Retinal pigment epithelial cell (primary cell): ENCODE results near the gene ERC1.
"Not testable (repeated sequence)": the region's sequence is repeated elsewhere in the genome, so short reads cannot be mapped to it uniquely, and the experiment has no call there.

Source experiments
- DNase-seq: peaks from one replicate; pipeline ENCODE4 v3.0.0-alpha.2; 2010; ENCODE audit warnings: low read depth
- H3K4me3 ChIP-seq: 2 replicates; pipeline ENCODE4 v1.5.1; 2011; ENCODE audit warnings: mild to moderate bottlenecking, low read length, control low read depth, moderate library complexity
- TF ChIP-seq, protein P1 (sequence below): conservative IDR thresholded peaks from 2 replicates; pipeline ENCODE4 v1.5.1; 2011; ENCODE audit warnings: low read depth, low read length, control low read depth, inconsistent platforms

Gene ERC1

GRCh38 chr12:1131811-1132224, 140.8 kb downstream of the ERC1 start:
- TF ChIP-seq, protein P1, sequence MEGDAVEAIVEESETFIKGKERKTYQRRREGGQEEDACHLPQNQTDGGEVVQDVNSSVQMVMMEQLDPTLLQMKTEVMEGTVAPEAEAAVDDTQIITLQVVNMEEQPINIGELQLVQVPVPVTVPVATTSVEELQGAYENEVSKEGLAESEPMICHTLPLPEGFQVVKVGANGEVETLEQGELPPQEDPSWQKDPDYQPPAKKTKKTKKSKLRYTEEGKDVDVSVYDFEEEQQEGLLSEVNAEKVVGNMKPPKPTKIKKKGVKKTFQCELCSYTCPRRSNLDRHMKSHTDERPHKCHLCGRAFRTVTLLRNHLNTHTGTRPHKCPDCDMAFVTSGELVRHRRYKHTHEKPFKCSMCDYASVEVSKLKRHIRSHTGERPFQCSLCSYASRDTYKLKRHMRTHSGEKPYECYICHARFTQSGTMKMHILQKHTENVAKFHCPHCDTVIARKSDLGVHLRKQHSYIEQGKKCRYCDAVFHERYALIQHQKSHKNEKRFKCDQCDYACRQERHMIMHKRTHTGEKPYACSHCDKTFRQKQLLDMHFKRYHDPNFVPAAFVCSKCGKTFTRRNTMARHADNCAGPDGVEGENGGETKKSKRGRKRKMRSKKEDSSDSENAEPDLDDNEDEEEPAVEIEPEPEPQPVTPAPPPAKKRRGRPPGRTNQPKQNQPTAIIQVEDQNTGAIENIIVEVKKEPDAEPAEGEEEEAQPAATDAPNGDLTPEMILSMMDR = no peak
- DNase-seq = no peak
- H3K4me3 ChIP-seq = no peak overlapping the region

- TF ChIP-seq, protein P1 = no peak
- no peak overlapping the region for H3K4me3 ChIP-seq
- no peak for DNase-seq
Measured at GRCh38 chr12:1132311-1132710, 141.3 kb downstream of the ERC1 start.

GRCh38 chr12:1138691-1139090, 147.7 kb downstream of the ERC1 start:
- no peak overlapping the region for H3K4me3 ChIP-seq
- no peak for DNase-seq
- TF ChIP-seq, protein P1 = no peak

DNA sequence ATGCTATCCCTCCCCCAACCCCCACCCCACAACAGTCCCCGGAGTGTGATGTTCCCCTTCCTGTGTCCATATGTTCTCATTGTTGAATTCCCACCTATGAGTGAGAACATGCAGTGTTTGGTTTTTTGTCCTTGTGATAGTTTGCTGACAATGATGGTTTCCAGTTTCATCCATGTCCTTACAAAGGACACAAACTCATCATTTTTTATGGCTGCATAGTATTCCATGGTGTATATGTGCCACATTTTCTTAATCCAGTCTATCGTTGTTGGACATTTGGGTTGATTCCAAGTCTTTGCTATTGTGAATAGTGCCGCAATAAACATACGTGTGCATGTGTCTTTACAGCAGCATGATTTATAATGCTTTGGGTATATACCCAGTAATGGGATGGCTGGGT, 155.7 kb downstream of the ERC1 start:
- not testable (repeated sequence) for H3K4me3 ChIP-seq, DNase-seq

GRCh38 chr12:1147821-1148220, 156.8 kb downstream of the ERC1 start:
- H3K4me3 ChIP-seq = no peak overlapping the region

GRCh38 chr12:1157046-1157445, 166.0 kb downstream of the ERC1 start:
- TF ChIP-seq, protein P1 = no peak
- no peak for DNase-seq
- H3K4me3 ChIP-seq = no peak overlapping the region

More at GRCh38 chr12:1147821-1148220, 156.8 kb downstream of the ERC1 start:
- TF ChIP-seq, protein P1 = no peak
- no peak for DNase-seq

- no peak for DNase-seq
- TF ChIP-seq, protein P1 = no peak
- H3K4me3 ChIP-seq = no peak overlapping the region
Measured at GRCh38 chr12:1161197-1161596, 170.2 kb downstream of the ERC1 start.

DNA sequence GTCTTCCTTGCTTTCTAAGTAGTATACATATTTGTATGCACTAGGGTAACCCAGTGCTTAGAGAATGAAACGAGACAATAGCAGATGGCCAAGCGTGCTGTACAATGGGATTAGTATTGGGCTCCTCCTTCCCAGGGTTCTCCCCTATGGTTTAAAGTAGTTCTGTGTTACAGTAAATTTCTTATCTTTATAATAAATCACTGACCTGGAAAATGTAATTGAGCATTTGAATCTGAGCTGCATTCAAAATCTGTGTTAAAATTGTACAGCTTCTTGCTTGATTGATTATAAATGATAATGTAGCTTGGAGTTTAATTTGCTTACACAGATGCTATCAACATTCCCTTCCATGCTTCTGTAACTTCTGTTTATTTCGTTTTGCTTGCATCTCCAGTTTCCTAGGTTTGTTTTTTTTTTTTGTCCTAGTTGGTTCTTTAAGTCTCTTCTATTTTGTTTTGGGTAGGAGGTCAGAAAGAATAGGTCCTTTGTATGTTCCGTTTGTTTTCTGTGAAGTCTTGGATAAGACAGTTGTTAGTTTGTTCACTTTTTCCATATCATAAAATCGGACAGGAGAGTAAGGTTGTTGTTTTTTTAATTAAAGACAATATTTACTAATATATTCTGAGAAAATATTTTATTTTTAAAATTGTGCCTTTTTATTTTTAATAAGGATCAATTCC, 171.2 kb downstream of the ERC1 start:
- no peak overlapping the region for H3K4me3 ChIP-seq
- no peak for DNase-seq
- TF ChIP-seq, protein P1 = no peak
